HEK293T (cell line): Measurements from ENCODE around the gene ETNPPL.

Source experiments
- CTCF ChIA-PET: fragments of 350-600 bp; formaldehyde crosslinking; extraction: SDS; loops from one replicate; lab custom pipeline; 2021; ENCODE audit warnings: antibody characterized with exemption, inconsistent platforms; lab: Yijun Ruan, JAX
- POLR2A ChIA-PET: fragments of 350-600 bp; formaldehyde crosslinking; extraction: SDS; loops from one replicate; lab custom pipeline; 2020; ENCODE audit warnings: antibody characterized with exemption, inconsistent platforms; lab: Yijun Ruan, JAX
- DNase-seq: peaks from one replicate; pipeline ENCODE4 v3.0.0; 2012; ENCODE audit warnings: mixed read lengths; ENCODE audit errors: extremely low spot score
- ARNT ChIP-seq: fragments of 450-650 bp; IDR thresholded peaks from 2 replicates; pipeline ENCODE4 v1.6.1; 2017; ENCODE audit warnings: mild to moderate bottlenecking
- BHLHE40 ChIP-seq: fragments of 450-650 bp; IDR thresholded peaks from 2 replicates; pipeline ENCODE4 v1.6.1; 2016; ENCODE audit warnings: mild to moderate bottlenecking, moderate library complexity, borderline replicate concordance
- CTBP1 ChIP-seq: fragments of 450-650 bp; IDR thresholded peaks from 2 replicates; pipeline ENCODE4 v1.6.1; 2016; ENCODE audit warnings: borderline replicate concordance
- ELF4 ChIP-seq: fragments of 450-650 bp; IDR thresholded peaks from 2 replicates; pipeline ENCODE4 v1.6.1; 2017; ENCODE audit warnings: antibody characterized with exemption
- FOXA1 ChIP-seq: fragments of 450-650 bp; IDR thresholded peaks from 2 replicates; pipeline ENCODE4 v1.6.1; 2016; ENCODE audit warnings: mild to moderate bottlenecking
- FOXK2 ChIP-seq: fragments of 450-650 bp; IDR thresholded peaks from 2 replicates; pipeline ENCODE4 v1.6.1; 2016; ENCODE audit warnings: mild to moderate bottlenecking
- FOXM1 ChIP-seq: fragments of 450-650 bp; IDR thresholded peaks from 2 replicates; pipeline ENCODE4 v1.6.1; 2017; ENCODE audit warnings: mild to moderate bottlenecking, borderline replicate concordance
- HDGF ChIP-seq: fragments of 450-650 bp; IDR thresholded peaks from 2 replicates; pipeline ENCODE4 v1.6.1; 2017; ENCODE audit warnings: antibody characterized with exemption, borderline replicate concordance
- L3MBTL2 ChIP-seq: fragments of 450-650 bp; conservative IDR thresholded peaks from 2 replicates; pipeline ENCODE4 v1.6.1; 2016; ENCODE audit warnings: mild to moderate bottlenecking
- LEF1 ChIP-seq: fragments of 450-650 bp; IDR thresholded peaks from 2 replicates; pipeline ENCODE4 v1.6.1; 2017; ENCODE audit warnings: mild to moderate bottlenecking, borderline replicate concordance
- NFRKB ChIP-seq: fragments of 450-650 bp; IDR thresholded peaks from 2 replicates; pipeline ENCODE4 v1.6.1; 2016; ENCODE audit warnings: mild to moderate bottlenecking, moderate library complexity
- SP1 ChIP-seq: fragments of 450-650 bp; IDR thresholded peaks from 2 replicates; pipeline ENCODE4 v1.6.1; 2017
- SUZ12 ChIP-seq: fragments of 450-650 bp; IDR thresholded peaks from 2 replicates; pipeline ENCODE4 v1.6.1; 2016; ENCODE audit warnings: mild to moderate bottlenecking
- TARDBP ChIP-seq: fragments of 450-650 bp; IDR thresholded peaks from 2 replicates; pipeline ENCODE4 v1.6.1; 2016
- ZNF384 ChIP-seq: fragments of 450-650 bp; IDR thresholded peaks from 2 replicates; pipeline ENCODE4 v1.6.1; 2016
- TF ChIP-seq, protein P1 (sequence below): fragments of 450-650 bp; IDR thresholded peaks from 2 replicates; pipeline ENCODE4 v1.6.1; 2016

ETNPPL gene

DNA sequence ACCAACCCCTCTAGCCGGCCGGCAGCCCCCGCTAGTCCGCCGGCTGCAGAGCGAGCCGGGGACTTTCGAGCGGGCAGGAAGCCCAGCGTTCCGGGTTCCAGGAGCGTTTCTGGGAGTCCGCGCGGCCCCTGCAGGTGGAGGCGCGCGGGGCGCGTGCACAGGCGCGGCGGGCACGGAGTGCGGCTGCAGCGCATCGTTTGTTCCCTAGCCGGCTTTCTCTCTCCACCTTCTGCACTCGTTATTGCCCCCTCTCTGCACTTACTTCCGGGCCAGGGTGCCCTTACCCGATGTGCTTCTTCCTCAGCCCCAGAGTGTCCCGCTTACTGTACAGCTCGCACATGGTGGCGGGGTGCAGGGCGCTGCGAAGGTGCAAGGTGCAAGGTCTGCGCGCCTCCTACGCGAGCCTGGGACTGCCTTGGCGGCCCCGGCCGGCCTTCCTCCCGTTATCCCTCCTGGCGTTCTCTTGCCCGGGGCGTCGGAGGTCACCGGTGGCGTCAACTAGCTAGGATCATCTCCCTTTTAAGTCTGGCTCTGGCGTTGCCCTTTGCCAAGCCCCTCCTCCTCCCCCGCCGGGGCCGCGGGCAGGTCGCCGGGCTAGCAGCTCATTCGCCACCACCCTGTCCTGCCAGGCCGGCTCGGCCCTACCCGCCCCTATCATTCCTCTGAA lies at the start of gene ETNPPL:
Gene ETNPPL (minus strand): TSS at position 495 of the 667 bp plus-strand sequence. CDS start 155 bp downstream, at position 340.
- TF ChIP-seq L3MBTL2 (peak; percentile 84), FOXA1 (no peak)
- POLR2A ChIA-PET: no interaction called here
- CTCF ChIA-PET: no interaction called here
- DNase-seq: peak; percentile 66

DNA sequence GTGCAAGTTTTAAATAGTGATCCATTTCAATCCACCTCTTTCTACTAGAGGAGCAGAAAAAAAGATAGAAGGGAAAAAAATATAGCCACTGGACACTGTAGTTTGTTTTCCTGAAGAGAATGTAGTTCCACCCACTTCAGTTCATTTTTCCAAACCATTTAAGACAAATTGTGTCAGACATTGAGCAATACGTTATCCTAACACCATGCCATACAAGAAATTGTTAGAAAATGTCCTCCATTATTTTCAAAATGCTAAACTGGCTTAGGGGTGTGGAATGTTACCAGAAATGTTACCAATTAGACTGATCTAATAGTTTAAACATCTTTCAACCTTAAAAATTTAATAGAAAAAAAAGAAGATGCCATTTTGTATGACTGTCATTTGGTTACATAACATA lies 48.6 kb upstream of the ETNPPL start:
- ChIA-PET POLR2A (no interaction called here), CTCF (no interaction called here)
- TF ChIP-seq FOXM1: no peak
- DNase-seq: no peak

- TF ChIP-seq SUZ12 (no peak), ZNF384 (no peak), BHLHE40 (no peak), SP1 (no peak), ARNT (no peak), ELF4 (no peak), L3MBTL2 (no peak), HDGF (no peak), LEF1 (no peak), FOXM1 (no peak)
- POLR2A ChIA-PET: no interaction called here
- DNase-seq: no peak
- CTCF ChIA-PET: no interaction called here
Observed at GRCh38 chr4:108810087-108810486, 47.2 kb upstream of the ETNPPL start.

- POLR2A ChIA-PET: no interaction called here
- TF ChIP-seq ZNF384 (no peak), ELF4 (no peak), BHLHE40 (no peak), SUZ12 (no peak), SP1 (no peak), L3MBTL2 (no peak), ARNT (no peak), FOXM1 (no peak), NFRKB (no peak), HDGF (no peak)
- TF ChIP-seq, protein P1, sequence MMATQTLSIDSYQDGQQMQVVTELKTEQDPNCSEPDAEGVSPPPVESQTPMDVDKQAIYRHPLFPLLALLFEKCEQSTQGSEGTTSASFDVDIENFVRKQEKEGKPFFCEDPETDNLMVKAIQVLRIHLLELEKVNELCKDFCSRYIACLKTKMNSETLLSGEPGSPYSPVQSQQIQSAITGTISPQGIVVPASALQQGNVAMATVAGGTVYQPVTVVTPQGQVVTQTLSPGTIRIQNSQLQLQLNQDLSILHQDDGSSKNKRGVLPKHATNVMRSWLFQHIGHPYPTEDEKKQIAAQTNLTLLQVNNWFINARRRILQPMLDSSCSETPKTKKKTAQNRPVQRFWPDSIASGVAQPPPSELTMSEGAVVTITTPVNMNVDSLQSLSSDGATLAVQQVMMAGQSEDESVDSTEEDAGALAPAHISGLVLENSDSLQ: no peak
- CTCF ChIA-PET: no interaction called here
- no peak for DNase-seq
Observed at GRCh38 chr4:108804648-108805273, 41.9 kb upstream of the ETNPPL start.

DNA sequence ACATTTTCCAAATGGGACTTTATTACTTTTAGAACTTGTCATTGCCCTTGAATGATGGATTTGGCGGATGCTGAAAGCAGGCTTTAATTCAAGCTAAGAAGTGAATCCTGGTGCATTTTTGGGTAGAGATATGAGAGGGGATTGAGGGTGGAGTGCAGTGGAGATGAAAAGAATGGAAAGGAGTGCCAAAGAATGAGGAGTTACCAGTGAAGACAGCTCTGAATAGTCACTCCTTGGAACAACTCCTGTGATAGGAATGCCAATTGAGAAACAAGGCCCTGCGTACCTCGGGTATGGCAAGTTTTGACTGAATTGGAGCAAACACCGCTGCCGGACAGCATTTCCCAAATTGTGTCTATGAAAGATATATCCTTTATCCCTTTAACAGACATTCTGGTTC lies 36.5 kb upstream of the ETNPPL start:
- CTCF ChIA-PET: interaction anchor here (0.7 kb wide), 1 partner anchor 63 kb away, joined by 3 read pairs; no protein-coding TSS in a partner anchor
- DNase-seq: no peak
- TF ChIP-seq, protein P1: no peak
- TF ChIP-seq LEF1 (no peak), TARDBP (no peak), NFRKB (no peak)
- POLR2A ChIA-PET: no interaction called here

GRCh38 chr4:108796173-108796572 lies 33.3 kb upstream of the ETNPPL start:
- POLR2A ChIA-PET: no interaction called here
- TF ChIP-seq CTBP1 (no peak), ELF4 (no peak), TARDBP (no peak), FOXA1 (no peak)
- DNase-seq: no peak
- CTCF ChIA-PET: no interaction called here

DNA sequence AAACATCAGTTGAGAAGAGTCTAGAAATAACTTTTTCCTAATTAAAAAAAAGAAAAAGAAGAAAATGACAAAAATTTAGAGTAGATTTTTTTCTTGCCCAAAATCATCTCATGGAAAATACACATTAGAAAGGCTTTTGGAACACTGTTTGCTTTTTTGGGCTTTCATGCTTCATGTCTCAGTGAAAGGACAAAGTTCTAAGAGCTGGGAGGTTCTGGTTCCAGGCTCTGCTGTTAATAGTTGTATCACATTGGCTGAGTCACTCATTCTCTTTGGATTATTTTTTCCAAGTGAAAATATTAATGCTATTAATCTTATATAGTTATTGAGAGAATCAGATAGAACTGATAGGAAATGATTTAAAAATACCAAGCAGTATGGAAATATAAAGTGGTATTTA lies 32.9 kb upstream of the ETNPPL start:
- ChIA-PET CTCF (no interaction called here), POLR2A (no interaction called here)
- TF ChIP-seq FOXM1 (no peak), SUZ12 (no peak), ARNT (no peak), SP1 (no peak), BHLHE40 (no peak), NFRKB (no peak), FOXK2 (no peak), LEF1 (no peak), CTBP1 (no peak), FOXA1 (no peak), HDGF (no peak)
- TF ChIP-seq, protein P1: no peak
- DNase-seq: no peak
